ENCODE results near the gene IMPG2. TPM values are rescaled to one million over a fixed set of nuclear protein-coding genes. Genes with fewer than 3 reads are reported as not detected.

The IMPG2 gene
- total RNA-seq, 2 donors from 2014 or later, result 0.23 to 0.28 TPM

DNA sequence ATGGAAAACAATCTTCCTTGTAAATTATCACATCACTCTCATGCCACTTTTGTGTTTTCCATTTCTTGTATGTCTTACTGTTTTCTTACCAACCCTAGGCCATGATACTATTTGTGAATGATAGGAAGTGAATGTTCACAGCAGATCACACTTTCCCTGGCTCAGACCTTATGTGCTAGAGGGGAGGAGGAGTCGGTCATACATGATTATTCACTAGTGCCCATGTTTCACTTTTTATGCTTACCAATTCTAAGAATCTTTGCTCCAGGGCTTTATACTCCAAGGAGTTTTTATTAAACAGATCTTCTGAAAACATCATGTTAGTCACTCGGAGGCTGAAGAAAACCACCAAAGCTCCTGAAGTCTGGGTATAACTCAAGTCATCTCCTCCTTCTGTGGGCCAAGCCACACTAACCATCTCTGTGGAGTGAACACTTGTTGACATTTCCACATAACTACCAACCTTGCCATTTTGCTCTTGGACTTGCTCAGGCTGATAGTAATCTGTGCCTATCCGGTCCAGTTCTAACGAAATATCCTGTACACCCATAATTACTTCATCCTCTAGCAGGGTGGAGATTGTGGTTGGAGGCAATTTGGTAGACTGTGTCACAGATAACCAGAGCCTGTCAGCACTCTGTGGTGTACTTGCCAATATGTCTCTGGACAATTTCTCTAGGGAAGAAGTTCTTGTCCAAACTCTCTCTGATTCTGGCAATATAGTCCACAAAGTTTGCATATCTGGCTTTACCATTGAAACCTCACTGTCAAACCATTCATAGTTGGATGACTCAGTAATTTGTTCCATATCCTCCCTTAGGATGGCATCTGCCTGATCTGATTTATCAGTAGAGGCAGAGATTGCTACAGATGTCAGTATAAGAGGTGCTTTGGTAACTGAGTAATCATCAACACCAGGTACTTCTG is 76.8 kb downstream of the IMPG2 start:
- intact Hi-C loops (cut with DNase I), result no loop called here
- no peaks in the 10 kb centered on the region for H3K27me3 ChIP-seq (replicated peaks; ENCODE audit: insufficient read depth)
- 90% methylated on average over 4 of the region's 4 CpGs for WGBS
- H3K9me3 ChIP-seq, result no peaks in the 10 kb centered on the region
- H3K36me3 ChIP-seq, result no peaks in the 10 kb centered on the region
- no peak for TF ChIP-seq POLR2AphosphoS5 (IDR thresholded peaks at IDR 0.05)
- TF ChIP-seq, protein P1, sequence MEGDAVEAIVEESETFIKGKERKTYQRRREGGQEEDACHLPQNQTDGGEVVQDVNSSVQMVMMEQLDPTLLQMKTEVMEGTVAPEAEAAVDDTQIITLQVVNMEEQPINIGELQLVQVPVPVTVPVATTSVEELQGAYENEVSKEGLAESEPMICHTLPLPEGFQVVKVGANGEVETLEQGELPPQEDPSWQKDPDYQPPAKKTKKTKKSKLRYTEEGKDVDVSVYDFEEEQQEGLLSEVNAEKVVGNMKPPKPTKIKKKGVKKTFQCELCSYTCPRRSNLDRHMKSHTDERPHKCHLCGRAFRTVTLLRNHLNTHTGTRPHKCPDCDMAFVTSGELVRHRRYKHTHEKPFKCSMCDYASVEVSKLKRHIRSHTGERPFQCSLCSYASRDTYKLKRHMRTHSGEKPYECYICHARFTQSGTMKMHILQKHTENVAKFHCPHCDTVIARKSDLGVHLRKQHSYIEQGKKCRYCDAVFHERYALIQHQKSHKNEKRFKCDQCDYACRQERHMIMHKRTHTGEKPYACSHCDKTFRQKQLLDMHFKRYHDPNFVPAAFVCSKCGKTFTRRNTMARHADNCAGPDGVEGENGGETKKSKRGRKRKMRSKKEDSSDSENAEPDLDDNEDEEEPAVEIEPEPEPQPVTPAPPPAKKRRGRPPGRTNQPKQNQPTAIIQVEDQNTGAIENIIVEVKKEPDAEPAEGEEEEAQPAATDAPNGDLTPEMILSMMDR (IDR thresholded peaks at IDR 0.05), result no peak
- TF ChIP-seq POLR2A (IDR thresholded peaks at IDR 0.05), result no peak
- H3K4me3 ChIP-seq, result no peak overlapping the region
- H3K27ac ChIP-seq, result no peak overlapping the region
- no peak for DNase-seq (ENCODE audit: low spot score)
- no peaks in the 10 kb centered on the region for H3K4me1 ChIP-seq (replicated peaks)

DNA sequence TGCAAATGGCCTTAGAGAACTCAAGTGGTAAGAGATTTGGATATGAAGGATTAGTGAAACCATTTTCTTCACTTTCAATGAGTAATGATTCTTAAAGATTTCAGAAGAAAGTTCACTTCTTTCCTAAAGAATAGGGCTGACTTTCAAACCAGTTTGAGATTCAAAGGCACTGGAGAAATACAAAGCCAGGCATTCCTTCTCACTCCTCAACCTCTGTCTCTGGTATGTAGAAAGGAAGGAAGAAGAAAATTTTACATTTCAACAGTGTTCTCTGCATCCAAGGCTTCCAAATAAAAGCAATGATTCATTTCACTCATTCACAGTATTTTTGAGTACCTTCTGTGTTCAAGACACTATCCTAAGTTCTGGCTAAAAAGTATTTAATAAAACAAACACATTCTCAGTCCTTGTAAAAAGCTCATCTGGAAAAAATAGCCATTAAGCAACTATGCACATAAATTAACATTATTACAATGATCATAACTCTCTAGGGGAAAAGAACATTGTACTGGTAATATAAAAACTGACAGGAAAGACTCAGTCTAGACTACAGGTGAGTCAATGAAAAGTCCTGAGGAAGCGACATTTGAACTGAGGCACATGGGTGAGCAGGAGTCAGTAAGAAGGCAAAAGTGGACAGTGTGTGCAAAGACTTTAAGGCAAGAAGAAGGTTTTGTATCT is 79.5 kb downstream of the IMPG2 start:
- Histone ChIP-seq H3K36me3 (no peaks in the 10 kb centered on the region), H3K4me1 (replicated peaks) (no peaks in the 10 kb centered on the region), H3K9me3 (no peaks in the 10 kb centered on the region), H3K27me3 (replicated peaks; ENCODE audit: insufficient read depth) (no peaks in the 10 kb centered on the region), H3K4me3 (no peak overlapping the region), H3K27ac (no peak overlapping the region)
- intact Hi-C loops (cut with DNase I), result no loop called here
- WGBS, result 93% methylated on average over 1 of the region's 1 CpG
- TF ChIP-seq POLR2AphosphoS5 (IDR thresholded peaks at IDR 0.05) (no peak), POLR2A (IDR thresholded peaks at IDR 0.05) (no peak)
- TF ChIP-seq, protein P1 (IDR thresholded peaks at IDR 0.05), result no peak
- DNase-seq (ENCODE audit: low spot score), result no peak

DNA sequence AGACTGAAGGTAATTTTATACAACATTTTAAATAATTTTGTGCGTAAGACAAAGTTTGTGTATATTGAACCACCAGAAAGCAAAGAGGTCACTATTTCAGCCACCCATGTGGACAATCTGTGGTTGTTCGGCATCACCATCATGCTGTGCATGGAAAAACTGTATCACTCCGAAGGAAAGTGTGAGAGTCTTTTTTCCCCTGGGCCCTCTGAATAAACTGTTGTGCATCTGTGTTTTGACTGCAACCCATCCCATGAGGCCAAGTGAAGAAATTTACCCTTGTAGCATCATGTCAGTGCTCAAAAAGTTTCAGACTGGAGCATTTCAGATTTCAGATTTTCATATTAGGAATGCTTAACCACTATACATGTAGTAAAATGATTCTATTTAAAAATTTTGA is 85.3 kb downstream of the IMPG2 start:
- no peak for DNase-seq (ENCODE audit: low spot score)
- intact Hi-C loops (cut with DNase I), result no loop called here
- TF ChIP-seq, protein P1 (IDR thresholded peaks at IDR 0.05), result no peak
- TF ChIP-seq POLR2AphosphoS5 (IDR thresholded peaks at IDR 0.05) (no peak), POLR2A (IDR thresholded peaks at IDR 0.05) (no peak)
- H3K9me3 ChIP-seq, result no peaks in the 10 kb centered on the region
- 98% methylated on average over 3 of the region's 3 CpGs for WGBS
- no peak overlapping the region for H3K27ac ChIP-seq
- H3K36me3 ChIP-seq, result no peaks in the 10 kb centered on the region
- no peak overlapping the region for H3K4me3 ChIP-seq
- no peaks in the 10 kb centered on the region for H3K4me1 ChIP-seq (replicated peaks)
- H3K27me3 ChIP-seq (replicated peaks; ENCODE audit: insufficient read depth), result no peaks in the 10 kb centered on the region

DNA sequence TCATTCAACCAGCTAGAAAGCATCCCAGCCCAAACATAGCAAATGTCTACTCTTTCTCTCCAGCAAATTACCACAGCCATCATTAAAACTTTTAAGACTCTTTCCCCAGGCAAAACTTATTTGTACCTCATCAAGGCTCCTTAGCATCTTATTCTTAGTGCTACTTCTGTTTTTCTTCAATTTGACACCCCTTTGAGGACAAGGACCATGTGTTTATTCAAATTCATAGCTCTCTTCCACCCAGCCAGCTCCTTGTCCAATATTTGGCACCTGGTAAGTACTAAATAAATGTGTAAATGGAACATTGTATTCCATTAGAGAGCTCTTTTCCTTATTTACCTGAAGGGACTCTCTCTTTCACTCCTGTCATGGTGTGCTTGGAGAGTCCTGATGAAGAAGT is 89.8 kb downstream of the IMPG2 start:
- intact Hi-C loops (cut with DNase I), result no loop called here
- no peak overlapping the region for H3K27ac ChIP-seq
- no peaks in the 10 kb centered on the region for H3K27me3 ChIP-seq (replicated peaks; ENCODE audit: insufficient read depth)
- no peaks in the 10 kb centered on the region for H3K36me3 ChIP-seq
- no peaks in the 10 kb centered on the region for H3K4me1 ChIP-seq (replicated peaks)
- no peak overlapping the region for H3K4me3 ChIP-seq
- no peak for TF ChIP-seq POLR2AphosphoS5 (IDR thresholded peaks at IDR 0.05)
- TF ChIP-seq, protein P1 (IDR thresholded peaks at IDR 0.05), result no peak
- no peak for TF ChIP-seq POLR2A (IDR thresholded peaks at IDR 0.05)
- no peaks in the 10 kb centered on the region for H3K9me3 ChIP-seq
- DNase-seq (ENCODE audit: low spot score), result no peak

Data from prostate gland (tissue), 2 donors.